Astrocyte of the spinal cord (primary cell): ENCODE measurements around the gene PSMB7.

Experiments
- DNase-seq: peaks from one replicate; pipeline ENCODE4 v3.0.0; 2011; ENCODE audit warnings: low read depth, low spot score
- H3K4me3 ChIP-seq: 2 replicates; pipeline ENCODE4 v1.5.1; 2011; ENCODE audit warnings: low read depth, mild to moderate bottlenecking, low read length, moderate library complexity
- in situ Hi-C: cut with HindIII; loops from 2 replicates; pipeline ENCODE4 v1.10.0; 2017; ENCODE audit warnings: low sequenced_read_pairs
- TF ChIP-seq, protein P1 (sequence below): IDR thresholded peaks from 2 replicates; pipeline ENCODE4 v1.5.1; 2012; ENCODE audit warnings: low read depth, mild to moderate bottlenecking, low read length, inconsistent platforms

Gene PSMB7

GRCh38 chr9:124455820-124456219 is 40.6 kb upstream of the PSMB7 start:
- DNase-seq, result no peak
- TF ChIP-seq, protein P1, sequence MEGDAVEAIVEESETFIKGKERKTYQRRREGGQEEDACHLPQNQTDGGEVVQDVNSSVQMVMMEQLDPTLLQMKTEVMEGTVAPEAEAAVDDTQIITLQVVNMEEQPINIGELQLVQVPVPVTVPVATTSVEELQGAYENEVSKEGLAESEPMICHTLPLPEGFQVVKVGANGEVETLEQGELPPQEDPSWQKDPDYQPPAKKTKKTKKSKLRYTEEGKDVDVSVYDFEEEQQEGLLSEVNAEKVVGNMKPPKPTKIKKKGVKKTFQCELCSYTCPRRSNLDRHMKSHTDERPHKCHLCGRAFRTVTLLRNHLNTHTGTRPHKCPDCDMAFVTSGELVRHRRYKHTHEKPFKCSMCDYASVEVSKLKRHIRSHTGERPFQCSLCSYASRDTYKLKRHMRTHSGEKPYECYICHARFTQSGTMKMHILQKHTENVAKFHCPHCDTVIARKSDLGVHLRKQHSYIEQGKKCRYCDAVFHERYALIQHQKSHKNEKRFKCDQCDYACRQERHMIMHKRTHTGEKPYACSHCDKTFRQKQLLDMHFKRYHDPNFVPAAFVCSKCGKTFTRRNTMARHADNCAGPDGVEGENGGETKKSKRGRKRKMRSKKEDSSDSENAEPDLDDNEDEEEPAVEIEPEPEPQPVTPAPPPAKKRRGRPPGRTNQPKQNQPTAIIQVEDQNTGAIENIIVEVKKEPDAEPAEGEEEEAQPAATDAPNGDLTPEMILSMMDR, result no peak
- in situ Hi-C loops, result no loop called here
- H3K4me3 ChIP-seq, result no peak overlapping the region

DNA sequence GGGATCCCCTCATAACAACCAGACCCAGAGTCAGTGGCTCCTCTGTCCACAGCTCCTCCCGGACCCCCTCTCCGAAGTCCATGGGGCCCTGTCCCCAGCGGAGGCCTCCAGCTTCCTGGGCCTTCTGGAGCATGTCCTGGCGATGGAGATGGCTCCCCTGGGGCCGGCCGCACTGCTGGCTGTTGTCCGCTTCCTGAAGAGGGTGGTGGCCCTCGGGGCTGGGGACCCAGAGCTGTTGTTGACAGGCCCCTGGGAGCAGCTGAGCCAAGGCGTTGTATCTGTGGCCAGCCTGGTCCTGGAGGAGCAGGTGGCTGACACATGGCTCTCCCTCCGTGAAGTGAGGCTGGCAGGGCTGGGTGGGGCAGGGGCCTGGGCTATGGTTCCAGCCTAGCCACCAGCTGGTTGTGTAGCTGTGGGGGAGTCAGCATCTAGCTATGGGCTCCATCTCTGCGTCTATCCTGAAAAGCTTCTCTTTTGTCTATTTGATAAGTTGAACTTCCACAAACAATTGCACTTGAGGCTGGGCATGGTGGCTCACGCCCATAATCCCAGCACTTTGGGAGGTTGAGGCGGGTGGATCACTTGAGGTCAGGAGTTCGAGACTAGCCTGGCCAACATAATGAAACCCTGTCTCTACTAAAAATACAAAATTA is 39.7 kb upstream of the PSMB7 start:
- TF ChIP-seq, protein P1, result no peak
- DNase-seq, result no peak
- H3K4me3 ChIP-seq, result no peak overlapping the region
- in situ Hi-C loops, result no loop called here

DNA sequence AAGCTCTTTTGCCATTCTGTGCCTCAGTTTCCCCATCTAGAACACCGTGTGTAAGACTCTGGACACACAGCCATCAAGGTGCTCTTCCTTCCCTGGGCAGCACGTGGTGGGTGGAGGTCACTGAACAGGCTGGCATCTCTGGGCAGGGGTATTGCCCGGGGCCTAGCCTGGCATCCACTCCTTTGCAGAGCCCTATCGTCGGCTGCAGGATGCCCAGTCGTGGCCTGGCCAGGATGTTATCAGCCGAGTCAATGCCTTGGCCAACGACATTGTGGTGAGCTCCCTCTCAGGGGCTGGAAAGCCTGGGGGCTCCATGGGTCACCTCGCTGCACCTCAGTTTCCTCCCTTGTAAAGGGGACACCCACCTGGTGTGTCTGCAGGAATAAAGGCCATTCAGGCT is 39.1 kb upstream of the PSMB7 start:
- no peak for DNase-seq
- in situ Hi-C loops, result no loop called here
- TF ChIP-seq, protein P1, result no peak

GRCh38 chr9:124453586-124454191 is 38.4 kb upstream of the PSMB7 start:
- in situ Hi-C loops, result no loop called here
- no peak overlapping the region for H3K4me3 ChIP-seq

More for the DNA sequence above, 39.1 kb upstream of the PSMB7 start:
- no peak overlapping the region for H3K4me3 ChIP-seq

DNA sequence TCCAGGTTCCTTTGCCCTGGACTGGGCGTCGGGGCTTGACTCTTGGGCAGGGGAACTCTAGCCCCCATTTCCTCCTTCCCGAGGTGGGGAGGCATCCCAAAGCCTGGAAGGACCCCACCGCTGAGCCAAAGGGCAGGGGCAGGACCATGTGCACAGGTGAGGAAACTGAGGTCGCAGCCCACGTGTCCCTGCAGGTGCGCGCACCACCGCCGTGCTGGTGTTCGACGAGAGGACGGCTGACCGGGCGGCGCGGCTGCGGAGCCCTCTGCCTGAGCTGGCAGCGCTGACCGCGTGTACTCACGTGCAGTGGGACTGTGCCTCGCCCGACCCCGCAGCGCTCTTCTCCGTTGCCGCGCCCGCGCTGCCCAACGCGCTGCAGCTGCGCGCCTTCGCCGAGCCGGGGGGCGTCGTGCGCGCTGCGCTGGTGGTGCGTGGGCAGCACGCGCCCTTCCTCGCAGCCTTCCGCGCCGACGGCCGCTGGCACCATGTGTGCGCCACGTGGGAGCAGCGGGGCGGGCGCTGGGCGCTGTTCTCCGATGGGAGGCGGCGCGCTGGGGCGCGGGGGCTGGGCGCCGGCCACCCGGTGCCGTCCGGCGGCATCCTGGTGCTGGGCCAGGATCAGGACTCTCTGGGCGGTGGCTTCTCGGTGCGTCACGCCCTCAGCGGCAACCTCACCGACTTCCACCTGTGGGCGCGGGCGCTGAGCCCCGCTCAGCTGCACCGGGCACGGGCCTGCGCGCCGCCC is 37.8 kb upstream of the PSMB7 start:
- in situ Hi-C loops, result no loop called here
- H3K4me3 ChIP-seq, result no peak overlapping the region
- TF ChIP-seq, protein P1, result no peak
- DNase-seq, result no peak

More at GRCh38 chr9:124453586-124454191, 38.4 kb upstream of the PSMB7 start:
- no peak for DNase-seq
- TF ChIP-seq, protein P1, result no peak

DNA sequence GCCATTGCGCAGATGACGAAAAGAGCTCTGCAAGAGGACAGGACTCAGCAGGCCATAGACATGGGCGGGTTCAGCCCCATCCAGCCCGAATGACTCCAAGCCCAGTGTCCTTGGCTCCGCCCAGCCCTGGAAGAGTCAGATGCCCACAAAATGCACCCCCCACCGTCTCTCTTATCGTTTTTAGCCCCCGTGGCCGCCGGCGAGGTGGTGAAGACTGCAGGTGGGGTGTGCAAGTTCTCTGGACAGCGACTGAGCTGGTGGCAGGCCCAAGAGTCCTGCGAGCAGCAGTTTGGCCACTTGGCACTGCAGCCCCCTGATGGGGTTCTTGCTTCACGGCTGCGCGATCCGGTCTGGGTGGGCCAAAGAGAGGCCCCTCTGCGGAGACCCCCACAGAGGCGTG is 37.1 kb upstream of the PSMB7 start:
- in situ Hi-C loops, result no loop called here
- TF ChIP-seq, protein P1, result no peak
- DNase-seq, result no peak
- H3K4me3 ChIP-seq, result no peak overlapping the region
